Coronary artery (tissue), 2 donors: ENCODE measurements around the gene CSTPP1.

Experiments used
- DNase-seq: peaks from one replicate; pipeline ENCODE4 v3.0.0-alpha.2; 2017; ENCODE audit warnings: low spot score
- H3K27ac ChIP-seq, 2 donors: fragments of 200-600 bp; sonication (generic); one replicate each; pipeline ENCODE4 v1.5.1; 2016 to 2019
- H3K4me3 ChIP-seq: fragments of 200-600 bp; sonication (generic); 2 replicates; pipeline ENCODE4 v1.5.1; 2016; ENCODE audit warnings: mild to moderate bottlenecking, moderate library complexity
- CTCF ChIP-seq: fragments of 200-600 bp; sonication (generic); IDR thresholded peaks from one replicate; pipeline ENCODE4 v1.5.1; 2019; ENCODE audit warnings: antibody characterized with exemption

CSTPP1 gene

GRCh38 chr11:47163898-47164297, 227.3 kb downstream of the CSTPP1 start:
- Histone ChIP-seq H3K27ac (no peak overlapping the region), H3K4me3 (no peak overlapping the region)
- no peak for DNase-seq
- TF ChIP-seq CTCF: no peak

- TF ChIP-seq CTCF: no peak
- DNase-seq: no peak
- Histone ChIP-seq H3K4me3 (no peak overlapping the region), H3K27ac (no peak overlapping the region)
Observed at GRCh38 chr11:47164321-47164720, 227.8 kb downstream of the CSTPP1 start.

- no peak for DNase-seq
- H3K27ac ChIP-seq: no peak overlapping the region
- TF ChIP-seq CTCF: no peak
- no peak overlapping the region for H3K4me3 ChIP-seq
Observed at GRCh38 chr11:47165253-47165840, 228.8 kb downstream of the CSTPP1 start.

GRCh38 chr11:47166368-47166767, 229.8 kb downstream of the CSTPP1 start:
- Histone ChIP-seq H3K4me3 (no peak overlapping the region), H3K27ac (no peak overlapping the region)
- no peak for TF ChIP-seq CTCF
- no peak for DNase-seq

- TF ChIP-seq CTCF: no peak
- no peak for DNase-seq
- H3K27ac ChIP-seq: no peak overlapping the region
- no peak overlapping the region for H3K4me3 ChIP-seq
Observed at GRCh38 chr11:47171061-47171838, 234.7 kb downstream of the CSTPP1 start.

GRCh38 chr11:47171856-47172255, 235.3 kb downstream of the CSTPP1 start:
- no peak for DNase-seq
- TF ChIP-seq CTCF: no peak

GRCh38 chr11:47172740-47173336, 236.3 kb downstream of the CSTPP1 start:
- H3K4me3 ChIP-seq: no peak overlapping the region
- H3K27ac ChIP-seq: no peak overlapping the region
- DNase-seq: no peak
- no peak for TF ChIP-seq CTCF

More at GRCh38 chr11:47171856-47172255, 235.3 kb downstream of the CSTPP1 start:
- Histone ChIP-seq H3K27ac (no peak overlapping the region), H3K4me3 (no peak overlapping the region)
